Heart right ventricle (tissue), 16 donors: ENCODE measurements around the gene TMPO. TPM values are rescaled to one million over a fixed set of nuclear protein-coding genes. Genes with fewer than 3 reads are reported as not detected.
A peak's percentile ranks its signal among the peaks of the same experiment; 100 is the strongest.
"Not testable (repeated sequence)": the region's sequence is repeated elsewhere in the genome, so short reads cannot be mapped to it uniquely, and the experiment has no call there.

Source experiments
- ATAC-seq, 8 donors: fragments of 200-7000 bp; cut with Tn5 transposase; one replicate each; pipeline ENCODE4 v1.9.1; 2020; ENCODE audit warnings: mild to moderate bottlenecking in 8 of 8, moderate library complexity in 8 of 8, moderate number of reproducible peaks in 1 of 8
- DNase-seq, 2 donors: peaks; one replicate each; pipeline ENCODE4 v3.0.0-alpha.2; 2020
- H3K27ac ChIP-seq, 10 donors: fragments of 200-600 bp; sonication (generic) in 2 of 10; one replicate each; pipeline versions ENCODE4 v1.5.0 to v1.8.0; 2020 to 2022; ENCODE audit warnings: mild to moderate bottlenecking in 3 of 10
- H3K27me3 ChIP-seq, 7 donors: fragments of 200-600 bp; one replicate each; pipeline ENCODE4 v1.8.0; 2021 to 2022; ENCODE audit warnings: mild to moderate bottlenecking in 2 of 7
- H3K36me3 ChIP-seq, 9 donors: fragments of 200-600 bp; sonication (generic) in 1 of 9; one replicate each; pipeline versions ENCODE4 v1.5.0 to v1.8.0; 2020 to 2022; ENCODE audit warnings: mild to moderate bottlenecking in 2 of 9
- H3K4me1 ChIP-seq, 9 donors: fragments of 200-600 bp; sonication (generic) in 1 of 9; one replicate each; pipeline versions ENCODE4 v1.5.0 to v1.8.0; 2020 to 2022; ENCODE audit warnings: mild to moderate bottlenecking in 4 of 9
- H3K4me3 ChIP-seq, 10 donors: fragments of 200-600 bp; sonication (generic) in 2 of 10; one replicate each; pipeline versions ENCODE4 v1.5.0 to v1.8.0; 2020 to 2022; ENCODE audit warnings: mild to moderate bottlenecking in 7 of 10, moderate library complexity in 2 of 10
- H3K9me3 ChIP-seq, 11 donors: fragments of 200-600 bp in 10 of 11; sonication (generic) in 2 of 11; one replicate each; pipeline versions ENCODE4 v1.5.0 to v1.8.0; 2013 to 2022; ENCODE audit warnings: mild to moderate bottlenecking in 2 of 11, control low read depth in 1 of 11, moderate library complexity in 1 of 11
- CTCF ChIP-seq, 9 donors: fragments of 200-600 bp; sonication (generic) in 2 of 9; IDR thresholded peaks; one replicate each; pipeline versions ENCODE4 v1.5.0 to v1.8.0; 2021 to 2022; ENCODE audit warnings: antibody characterized with exemption in 9 of 9, mild to moderate bottlenecking in 5 of 9, moderate library complexity in 1 of 9
- WGBS, 2 donors: extraction: QIAGEN DNeasy Blood & Tissue Kit; methylation state at CpG; one replicate each; pipeline ENCODE4 v1.1.7; 2013; ENCODE audit warnings: inconsistent platforms in 1 of 2; 5-methylcytosine and 5-hydroxymethylcytosine counted together
- intact Hi-C, 10 donors: fragments of 100-400 bp; cut with DNase I; formaldehyde crosslinking; loops; one replicate each; pipeline versions ENCODE4 v1.11.1 to v1.14.2; 2022
- polyA plus RNA-seq, 2 donors: library from polyadenylated mRNA; stranded (reverse); fragments of 200-250 nt; gene quantifications; one replicate each; pipeline ENCODE4 v1.2.3, GENCODE V29; 2013
- total RNA-seq, 10 donors: library from RNA; stranded (reverse); fragmentation: NEBNext Ultra II Directional in 3 of 10; extraction: Animal tissue kit (Norgen Biotek cat#: 25700) in 3 of 10; gene quantifications; one replicate each; pipeline versions ENCODE4 v1.2.1 to v1.2.4, GENCODE V29; 2021 to 2023
- donor health status: Arrhythmogenic right ventricular cardiomyopathy.
- donor health status: ischemic (EF 13 %, LVEDD 7.1; RV severe dilation, severe dysfunction).
- donor health status: healthy with polysubstance abuse.
- donor health status: DM: no; HTN: yes; CAD: no.
- donor health status: DM: no; HTN: no; CAD: no.
- donor health status: ischemic (EF 25% LVEDD 6.9; RV normal size, moderate dysfunction).
- donor health status: ischemic (EF 25% LVEDD 5.7; RV mildly dilated, moderate dysfunction).
- donor health status: healthy.
- donor health status: DM: yes; HTN: yes; CAD: no.
- donor health status: Ischemic cardiomyopathy.
- donor health status: ischemic (EF 35%, LVEDD 5.7; RV mildly dilated, moderate dysfunction).
- donor health status: nonischemic (EF 11% LVEDD 7.7; RV severe dilation, severe dysfunction).
- donor health status: DM: yes; HTN: yes; CAD: no.
- donor health status: PGD.
- donor health status: ischemic (EF 29% LVEDD 5.4; RV normal size, mild dysfunction).
- donor health status: nonischemic (EF 23%, LVEDD 6.1; RV moderate dilation, normal function).

Gene TMPO
- total and polyA plus RNA-seq, 12 donors: 9.1 to 27.6 (median 12.8) TPM

- Histone ChIP-seq H3K9me3 (no peaks in the 10 kb centered on the region), H3K4me1 (peaks cover 0 to 5% (median 0%) of the 10 kb centered on the region in 9 donors), H3K36me3 (no peaks in the 10 kb centered on the region), H3K4me3 (no peak overlapping the region), H3K27ac (peak overlapping the region in 2 of 10 donors; percentile 8 to 25), H3K27me3 (no peaks in the 10 kb centered on the region)
- TF ChIP-seq CTCF (IDR thresholded peaks at IDR 0.05): no peak
- WGBS, 2 donors: 52 to 60% methylated on average over 1 of the region's 1 CpG
- ATAC-seq (peak in 2 of 8 donors; percentile 70 to 73), DNase-seq (no peak)
- intact Hi-C loops: loop anchor here in 2 of 10 donors (5.0 kb wide), 2 partner anchors 68 to 428 kb away; partner anchors contain the start of gene IKBIP (in 1 of the 2)
These were observed 58.7 kb downstream of the TMPO start for GRCh38 chr12:98574110-98574509.

- WGBS, 2 donors: 95 to 97% methylated on average over 4 of the region's 4 CpGs
- TF ChIP-seq CTCF (IDR thresholded peaks at IDR 0.05): no peak
- no peaks in the 10 kb centered on the region for H3K27me3 ChIP-seq
- H3K36me3 ChIP-seq: no peaks in the 10 kb centered on the region
- DNase-seq: no peak
- H3K4me1 ChIP-seq: peaks cover 0 to 5% (median 0%) of the 10 kb centered on the region in 9 donors
- intact Hi-C loops: no loop called here
- no peak for ATAC-seq
- no peak overlapping the region for H3K4me3 ChIP-seq
- no peaks in the 10 kb centered on the region for H3K9me3 ChIP-seq
- no peak overlapping the region for H3K27ac ChIP-seq
These were observed 59.6 kb downstream of the TMPO start for GRCh38 chr12:98575013-98575412.

- 93 to 96% methylated on average over 2 of the region's 2 CpGs for WGBS, 2 donors
- H3K27me3 ChIP-seq, ATAC-seq, H3K4me1 ChIP-seq, H3K4me3 ChIP-seq, H3K27ac ChIP-seq, H3K9me3 ChIP-seq, H3K36me3 ChIP-seq, intact Hi-C loops, DNase-seq: not testable (repeated sequence)
These were observed 61.4 kb downstream of the TMPO start for GRCh38 chr12:98576795-98577194.

- intact Hi-C loops: no loop called here
- H3K4me3 ChIP-seq: no peak overlapping the region
- ATAC-seq (no peak), DNase-seq (no peak)
- H3K27ac ChIP-seq: no peak overlapping the region
- TF ChIP-seq CTCF (IDR thresholded peaks at IDR 0.05): no peak
- H3K27me3 ChIP-seq: no peaks in the 10 kb centered on the region
- H3K9me3 ChIP-seq: no peaks in the 10 kb centered on the region
- no peaks in the 10 kb centered on the region for H3K36me3 ChIP-seq
- H3K4me1 ChIP-seq: peaks cover 0 to 5% (median 0%) of the 10 kb centered on the region in 9 donors
- 86 to 91% methylated on average over 1 of the region's 1 CpG for WGBS, 2 donors
These were observed 63.0 kb downstream of the TMPO start for GRCh38 chr12:98578392-98578791.

- Histone ChIP-seq H3K4me3 (no peak overlapping the region), H3K27ac (no peak overlapping the region), H3K9me3 (no peaks in the 10 kb centered on the region), H3K27me3 (no peaks in the 10 kb centered on the region), H3K4me1 (peaks cover 0 to 5% (median 0%) of the 10 kb centered on the region in 9 donors), H3K36me3 (no peaks in the 10 kb centered on the region)
- intact Hi-C loops: no loop called here
- no peak for TF ChIP-seq CTCF (IDR thresholded peaks at IDR 0.05)
- WGBS, 2 donors: 84 to 96% methylated on average over 2 of the region's 2 CpGs
- DNase-seq: no peak
- peak in 1 of 8 donors; percentile 45 for ATAC-seq
These were observed 63.4 kb downstream of the TMPO start for GRCh38 chr12:98578821-98579220.
